ENCODE results near the gene SPACA4.
A peak's percentile ranks its signal among the peaks of the same experiment; 100 is the strongest.

The SPACA4 gene

GRCh38 chr19:48634424-48635262, 28.1 kb downstream of the SPACA4 start:
- DNase-seq (ENCODE audit: low read depth in 2 of 2), result peak; percentile 88 to 95

GRCh38 chr19:48635263-48635965, 28.9 kb downstream of the SPACA4 start:
- DNase-seq (ENCODE audit: low read depth in 2 of 2), result peak; percentile 68 to 76

- DNase-seq (ENCODE audit: low read depth in 2 of 2), result no peak
Observed at GRCh38 chr19:48635966-48636858, 29.7 kb downstream of the SPACA4 start.

- no peak for DNase-seq (ENCODE audit: low read depth in 2 of 2)
Observed at GRCh38 chr19:48636859-48637448, 30.4 kb downstream of the SPACA4 start, which contains the start of gene DBP. TSS of gene DBP (minus strand) at chr19:48637379. CDS start at chr19:48636994, 385 bp downstream.

- DNase-seq (ENCODE audit: low read depth in 2 of 2), result peak; percentile 97 to 99
Observed at GRCh38 chr19:48637449-48637947, 31.0 kb downstream of the SPACA4 start.

GRCh38 chr19:48637948-48638830, 31.6 kb downstream of the SPACA4 start:
- peak; percentile 65 to 70 for DNase-seq (ENCODE audit: low read depth in 2 of 2)

GRCh38 chr19:48638831-48639381, 32.4 kb downstream of the SPACA4 start:
- no peak for DNase-seq (ENCODE audit: low read depth in 2 of 2)

GRCh38 chr19:48639483-48640375, 33.2 kb downstream of the SPACA4 start:
- no peak for DNase-seq (ENCODE audit: low read depth in 2 of 2)

- no peak for DNase-seq (ENCODE audit: low read depth in 2 of 2)
Observed at GRCh38 chr19:48641850-48642249, 35.3 kb downstream of the SPACA4 start.

GRCh38 chr19:48642862-48643261, 36.3 kb downstream of the SPACA4 start:
- DNase-seq (ENCODE audit: low read depth in 2 of 2), result no peak

GRCh38 chr19:48644355-48644754, 37.8 kb downstream of the SPACA4 start:
- no peak for DNase-seq (ENCODE audit: low read depth in 2 of 2)

- DNase-seq (ENCODE audit: low read depth in 2 of 2), result peak; percentile 56 to 64
Observed at GRCh38 chr19:48644839-48645619, 38.5 kb downstream of the SPACA4 start.

GRCh38 chr19:48645620-48646000, 39.1 kb downstream of the SPACA4 start:
- DNase-seq (ENCODE audit: low read depth in 2 of 2), result no peak

GRCh38 chr19:48646001-48646721, 39.6 kb downstream of the SPACA4 start, which contains the start of gene CA11:
TSS of gene CA11 (minus strand) at chr19:48646187. CDS start at chr19:48645632, 555 bp downstream.
- peak; percentile 87 to 89 for DNase-seq (ENCODE audit: low read depth in 2 of 2)

- no peak for DNase-seq (ENCODE audit: low read depth in 2 of 2)
Observed at GRCh38 chr19:48646722-48647216, 40.2 kb downstream of the SPACA4 start.

GRCh38 chr19:48648134-48648533, 41.6 kb downstream of the SPACA4 start:
- no peak for DNase-seq (ENCODE audit: low read depth in 2 of 2)
